Hepatocyte (in vitro differentiated cells): ENCODE results near the gene MORN5.

Experiments used
- EZH2 ChIP-seq: fragments of 200-600 bp; sonication (generic); IDR thresholded peaks from 2 replicates; pipeline ENCODE4 v1.6.1; 2016; ENCODE audit warnings: antibody characterized with exemption, mild to moderate bottlenecking, borderline replicate concordance
- EZH2phosphoT487 ChIP-seq: fragments of 200-600 bp; sonication (generic); IDR thresholded peaks from one replicate; pipeline ENCODE4 v1.6.1; 2018; ENCODE audit warnings: antibody characterized with exemption, mild to moderate bottlenecking, low read depth, moderate library complexity; ENCODE audit not compliant: unreplicated experiment, severe bottlenecking
- TF ChIP-seq, protein P1 (sequence below): fragments of 200-600 bp; sonication (generic); IDR thresholded peaks from 2 replicates; pipeline ENCODE4 v1.5.1; 2016; ENCODE audit warnings: antibody characterized with exemption, mild to moderate bottlenecking; ENCODE audit not compliant: poor library complexity

GRCh38 chr9:122173670-122174069 lies 14.0 kb downstream of the MORN5 start:
- TF ChIP-seq, protein P1, sequence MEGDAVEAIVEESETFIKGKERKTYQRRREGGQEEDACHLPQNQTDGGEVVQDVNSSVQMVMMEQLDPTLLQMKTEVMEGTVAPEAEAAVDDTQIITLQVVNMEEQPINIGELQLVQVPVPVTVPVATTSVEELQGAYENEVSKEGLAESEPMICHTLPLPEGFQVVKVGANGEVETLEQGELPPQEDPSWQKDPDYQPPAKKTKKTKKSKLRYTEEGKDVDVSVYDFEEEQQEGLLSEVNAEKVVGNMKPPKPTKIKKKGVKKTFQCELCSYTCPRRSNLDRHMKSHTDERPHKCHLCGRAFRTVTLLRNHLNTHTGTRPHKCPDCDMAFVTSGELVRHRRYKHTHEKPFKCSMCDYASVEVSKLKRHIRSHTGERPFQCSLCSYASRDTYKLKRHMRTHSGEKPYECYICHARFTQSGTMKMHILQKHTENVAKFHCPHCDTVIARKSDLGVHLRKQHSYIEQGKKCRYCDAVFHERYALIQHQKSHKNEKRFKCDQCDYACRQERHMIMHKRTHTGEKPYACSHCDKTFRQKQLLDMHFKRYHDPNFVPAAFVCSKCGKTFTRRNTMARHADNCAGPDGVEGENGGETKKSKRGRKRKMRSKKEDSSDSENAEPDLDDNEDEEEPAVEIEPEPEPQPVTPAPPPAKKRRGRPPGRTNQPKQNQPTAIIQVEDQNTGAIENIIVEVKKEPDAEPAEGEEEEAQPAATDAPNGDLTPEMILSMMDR, result no peak
- TF ChIP-seq EZH2 (no peak), EZH2phosphoT487 (no peak)
